Body of pancreas (tissue), 4 donors: ENCODE data around the gene CFAP210. TPM values are rescaled to one million over a fixed set of nuclear protein-coding genes. Genes with fewer than 3 reads are reported as not detected.
A peak's percentile ranks its signal among the peaks of the same experiment; 100 is the strongest.
"Not testable (repeated sequence)": the region's sequence is repeated elsewhere in the genome, so short reads cannot be mapped to it uniquely, and the experiment has no call there.

ENCODE experiments used
- ATAC-seq: fragments of 150-250 bp; one replicate; pipeline ENCODE4 v1.9.1; 2016
- DNase-seq, 4 donors: peaks; one replicate each; pipeline ENCODE4 v3.0.0-alpha.2; 2019
- H3K27ac ChIP-seq, 4 donors: fragments of 200-600 bp; sonication (generic); 1 replicate in 3 of 4; 2 replicates in 1 of 4; pipeline versions ENCODE4 v1.5.1 to v1.6.1; 2016 to 2019; ENCODE audit warnings: mild to moderate bottlenecking in 1 of 4, mixed read lengths in 1 of 4, moderate library complexity in 1 of 4
- H3K27me3 ChIP-seq, 2 donors: fragments of 200-600 bp; sonication (generic); one replicate each; pipeline ENCODE4 v1.6.0; 2016; ENCODE audit warnings: mild to moderate bottlenecking in 1 of 2
- H3K36me3 ChIP-seq, 2 donors: fragments of 200-600 bp; sonication (generic); replicated peaks in 1 of 2; 2 replicates each; pipeline ENCODE4 v1.5.1; 2016; ENCODE audit warnings: low read depth in 2 of 2; ENCODE audit not compliant: insufficient read depth in 1 of 2
- H3K4me1 ChIP-seq: fragments of 200-600 bp; sonication (generic); one replicate; pipeline ENCODE4 v1.6.0; 2016
- H3K4me3 ChIP-seq, 2 donors: fragments of 200-600 bp; sonication (generic); 1 replicate in 1 of 2; 2 replicates in 1 of 2; pipeline ENCODE4 v1.5.1; 2016 to 2019
- H3K9me3 ChIP-seq, 3 donors: fragments of 200-600 bp; sonication (generic); 1 replicate in 2 of 3; 2 replicates in 1 of 3; pipeline ENCODE4 v1.5.1; 2016
- POLR2A ChIP-seq, 3 donors: fragments of 450-650 bp; IDR thresholded peaks; one replicate each; pipeline ENCODE4 v1.6.1; 2016; ENCODE audit warnings: antibody characterized with exemption in 3 of 3, mild to moderate bottlenecking in 2 of 3
- WGBS, 2 donors: methylation state at CpG; one replicate each; pipeline ENCODE4 v1.1.5; 2017; 5-methylcytosine and 5-hydroxymethylcytosine counted together
- intact Hi-C: fragments of 100-400 bp; cut with DNase I; formaldehyde crosslinking; loops from one replicate; pipeline ENCODE4 v1.15.1; 2023
- total RNA-seq, 2 donors: library from RNA; depleted of rRNA; stranded (reverse); fragments of >200 nt; gene quantifications; one replicate each; pipeline ENCODE4 v1.1.0, GENCODE V29; 2016
- TF ChIP-seq, protein P1 (sequence below), 7 experiments: fragments of 450-650 bp in 4 of 7; fragments of 200-600 bp in 3 of 7; sonication (generic) in 3 of 7; IDR thresholded peaks; one replicate each; pipeline ENCODE4 v1.5.1; 2016 to 2019; ENCODE audit warnings: antibody characterized with exemption in 7 of 7

CFAP210 gene
- total RNA-seq, 2 donors from 2014 or later: not detected

DNA sequence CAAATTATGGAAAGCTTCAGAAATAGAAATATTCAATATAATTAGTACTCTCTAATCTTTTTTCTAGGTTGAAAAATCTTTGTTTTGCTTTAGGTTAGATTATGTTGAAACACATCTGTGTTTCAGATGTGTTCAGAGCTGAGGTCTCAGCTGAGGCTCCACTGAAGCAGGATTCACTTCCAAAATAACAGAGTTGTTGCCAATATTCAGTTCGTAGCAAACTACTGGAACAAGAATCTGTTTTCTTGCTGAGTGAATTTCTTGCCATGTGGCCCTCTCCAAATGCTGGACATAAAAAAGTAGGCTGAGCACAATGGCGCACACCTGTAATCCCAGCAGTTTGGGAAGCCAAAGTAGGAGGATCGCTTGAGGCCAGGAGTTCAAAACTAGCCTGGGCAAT lies 8.8 kb upstream of the CFAP210 start:
- H3K36me3 ChIP-seq: no peaks in the 10 kb centered on the region
- 56 to 80% methylated on average over 3 of the region's 3 CpGs for WGBS, 2 donors
- no peaks in the 10 kb centered on the region for H3K27me3 ChIP-seq
- DNase-seq (no peak), ATAC-seq (no peak)
- no peak overlapping the region for H3K4me3 ChIP-seq
- intact Hi-C loops: no loop called here
- H3K9me3 ChIP-seq: no peaks in the 10 kb centered on the region
- no peak overlapping the region for H3K27ac ChIP-seq
- H3K4me1 ChIP-seq: peaks cover 6% of the 10 kb centered on the region
- TF ChIP-seq, protein P1, sequence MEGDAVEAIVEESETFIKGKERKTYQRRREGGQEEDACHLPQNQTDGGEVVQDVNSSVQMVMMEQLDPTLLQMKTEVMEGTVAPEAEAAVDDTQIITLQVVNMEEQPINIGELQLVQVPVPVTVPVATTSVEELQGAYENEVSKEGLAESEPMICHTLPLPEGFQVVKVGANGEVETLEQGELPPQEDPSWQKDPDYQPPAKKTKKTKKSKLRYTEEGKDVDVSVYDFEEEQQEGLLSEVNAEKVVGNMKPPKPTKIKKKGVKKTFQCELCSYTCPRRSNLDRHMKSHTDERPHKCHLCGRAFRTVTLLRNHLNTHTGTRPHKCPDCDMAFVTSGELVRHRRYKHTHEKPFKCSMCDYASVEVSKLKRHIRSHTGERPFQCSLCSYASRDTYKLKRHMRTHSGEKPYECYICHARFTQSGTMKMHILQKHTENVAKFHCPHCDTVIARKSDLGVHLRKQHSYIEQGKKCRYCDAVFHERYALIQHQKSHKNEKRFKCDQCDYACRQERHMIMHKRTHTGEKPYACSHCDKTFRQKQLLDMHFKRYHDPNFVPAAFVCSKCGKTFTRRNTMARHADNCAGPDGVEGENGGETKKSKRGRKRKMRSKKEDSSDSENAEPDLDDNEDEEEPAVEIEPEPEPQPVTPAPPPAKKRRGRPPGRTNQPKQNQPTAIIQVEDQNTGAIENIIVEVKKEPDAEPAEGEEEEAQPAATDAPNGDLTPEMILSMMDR (IDR thresholded peaks at IDR 0.05): no peak
- no peak for TF ChIP-seq POLR2A (IDR thresholded peaks at IDR 0.05)

DNA sequence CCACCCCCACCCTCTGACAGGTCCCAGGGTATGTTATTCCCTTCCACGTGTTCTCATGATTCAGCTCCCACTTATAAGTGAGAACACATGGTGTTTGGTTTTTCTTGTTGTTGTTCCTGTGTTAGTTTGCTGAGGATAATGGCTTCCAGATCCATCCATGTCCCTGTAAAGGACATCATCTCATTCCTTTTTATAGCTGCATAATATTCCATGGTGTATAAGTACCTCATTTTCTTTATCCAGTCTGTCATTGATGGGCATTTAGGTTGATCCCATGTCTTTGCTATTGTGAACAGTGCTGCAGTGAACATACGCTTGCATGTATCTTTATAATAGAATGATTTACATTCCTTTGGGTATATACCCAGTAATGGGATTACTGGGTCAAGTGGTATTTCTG lies 5.0 kb upstream of the CFAP210 start:
- H3K36me3 ChIP-seq, H3K27me3 ChIP-seq, DNase-seq, H3K9me3 ChIP-seq, H3K4me3 ChIP-seq, H3K4me1 ChIP-seq, ATAC-seq, H3K27ac ChIP-seq: not testable (repeated sequence)
- WGBS, 2 donors: 98 to 100% methylated on average over 2 of the region's 2 CpGs
- intact Hi-C loops: loop anchor here (10.0 kb wide), 1 partner anchor 76 kb away; no protein-coding TSS in a partner anchor

DNA sequence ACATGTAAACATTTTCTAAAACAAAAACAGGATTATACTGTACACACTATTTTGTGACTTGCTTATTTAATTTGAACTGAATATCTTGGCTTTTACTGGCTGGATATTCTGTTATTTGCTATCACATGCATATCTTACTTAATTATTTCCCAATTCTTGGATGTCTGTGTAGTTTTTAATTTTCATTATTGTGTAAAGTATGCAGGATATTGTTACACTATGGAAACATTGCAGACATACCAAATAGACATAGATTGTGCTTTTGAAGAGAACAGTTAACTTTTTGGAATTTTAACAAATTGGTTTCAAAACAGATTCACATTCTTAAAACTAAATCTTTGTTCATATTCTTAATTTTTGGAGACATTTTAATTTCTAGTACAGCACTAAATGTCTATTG lies 2.2 kb upstream of the CFAP210 start:
- Histone ChIP-seq H3K4me3 (no peak overlapping the region), H3K9me3 (no peaks in the 10 kb centered on the region), H3K4me1 (peaks cover 19% of the 10 kb centered on the region), H3K36me3 (no peaks in the 10 kb centered on the region), H3K27ac (no peak overlapping the region), H3K27me3 (no peaks in the 10 kb centered on the region)
- ATAC-seq (no peak), DNase-seq (no peak)
- TF ChIP-seq, protein P1 (IDR thresholded peaks at IDR 0.05): no peak
- TF ChIP-seq POLR2A (IDR thresholded peaks at IDR 0.05): no peak
- intact Hi-C loops: loop anchor here (10.0 kb wide), 1 partner anchor 78 kb away; no protein-coding TSS in a partner anchor

DNA sequence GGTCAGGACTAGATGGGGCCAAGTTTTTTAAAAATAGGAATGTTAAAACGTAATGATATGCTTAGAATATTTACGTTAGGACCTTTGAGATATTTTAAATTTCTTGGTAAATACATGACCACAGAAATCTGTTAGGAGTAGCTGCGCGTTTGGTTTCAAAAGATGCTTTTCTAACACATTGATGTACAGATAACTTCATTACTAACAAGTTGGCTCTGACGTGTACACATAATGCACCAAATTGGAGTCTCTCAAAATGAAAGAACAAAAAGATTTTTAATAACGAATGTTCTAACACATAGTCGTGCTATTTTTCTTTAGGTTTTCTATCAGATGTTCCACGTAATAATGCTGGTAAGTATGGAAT lies 672 bp upstream of the CFAP210 start:
- Histone ChIP-seq H3K27ac (peak overlapping the region; percentile 68 to 93 (median 80)), H3K4me1 (peaks cover 19% of the 10 kb centered on the region), H3K4me3 (peak overlapping the region; percentile 15 to 84), H3K9me3 (no peaks in the 10 kb centered on the region), H3K27me3 (no peaks in the 10 kb centered on the region), H3K36me3 (no peaks in the 10 kb centered on the region)
- WGBS, 2 donors: 18 to 22% methylated on average over 8 of the region's 8 CpGs
- no peak for DNase-seq
- intact Hi-C loops: loop anchor here (10.0 kb wide), 1 partner anchor 80 kb away; no protein-coding TSS in a partner anchor
- ATAC-seq: no peak
- TF ChIP-seq, protein P1 (IDR thresholded peaks at IDR 0.05): no peak
- no peak for TF ChIP-seq POLR2A (IDR thresholded peaks at IDR 0.05)

DNA sequence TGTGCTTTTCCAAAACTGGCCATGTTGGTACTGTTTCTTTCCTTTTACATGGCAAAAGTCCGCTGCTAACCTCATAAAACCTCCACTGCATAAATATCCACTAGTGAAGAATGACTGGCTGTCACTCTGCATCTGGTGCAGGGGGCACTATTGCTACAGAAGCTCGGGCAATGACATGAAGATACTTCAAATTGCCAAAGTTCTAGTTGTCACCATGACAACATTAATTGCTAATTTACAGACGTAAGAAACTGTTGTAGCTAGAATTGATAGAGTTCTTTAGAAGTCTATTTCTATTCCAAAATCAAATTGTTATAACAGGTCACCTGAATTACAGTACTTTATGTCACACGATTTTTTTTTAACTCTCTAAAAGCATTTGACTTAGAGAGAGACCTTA lies 845 bp downstream of the CFAP210 start:
- Histone ChIP-seq H3K27me3 (no peaks in the 10 kb centered on the region), H3K9me3 (no peaks in the 10 kb centered on the region), H3K4me1 (peaks cover 19% of the 10 kb centered on the region), H3K36me3 (no peaks in the 10 kb centered on the region), H3K27ac (peak overlapping the region in 1 of 4 donors; percentile 93), H3K4me3 (no peak overlapping the region)
- peak in 1 of 4 donors; percentile 13 for DNase-seq
- intact Hi-C loops: loop anchor here (10.0 kb wide), 1 partner anchor 81 kb away; no protein-coding TSS in a partner anchor
- WGBS, 2 donors: 8 to 15% methylated on average over 4 of the region's 4 CpGs
- no peak for ATAC-seq
- TF ChIP-seq, protein P1 (IDR thresholded peaks at IDR 0.05): peak in 1 of 7 experiments; percentile 4
- no peak for TF ChIP-seq POLR2A (IDR thresholded peaks at IDR 0.05)
